OCI-M2 (cell line): ENCODE data around the gene ACVRL1.

ENCODE experiments used
- DNase-seq: peaks from one replicate; lab custom pipeline; 2025; ENCODE audit not compliant: unreplicated experiment; lab: John Stamatoyannopoulos, UW

The ACVRL1 gene

DNA sequence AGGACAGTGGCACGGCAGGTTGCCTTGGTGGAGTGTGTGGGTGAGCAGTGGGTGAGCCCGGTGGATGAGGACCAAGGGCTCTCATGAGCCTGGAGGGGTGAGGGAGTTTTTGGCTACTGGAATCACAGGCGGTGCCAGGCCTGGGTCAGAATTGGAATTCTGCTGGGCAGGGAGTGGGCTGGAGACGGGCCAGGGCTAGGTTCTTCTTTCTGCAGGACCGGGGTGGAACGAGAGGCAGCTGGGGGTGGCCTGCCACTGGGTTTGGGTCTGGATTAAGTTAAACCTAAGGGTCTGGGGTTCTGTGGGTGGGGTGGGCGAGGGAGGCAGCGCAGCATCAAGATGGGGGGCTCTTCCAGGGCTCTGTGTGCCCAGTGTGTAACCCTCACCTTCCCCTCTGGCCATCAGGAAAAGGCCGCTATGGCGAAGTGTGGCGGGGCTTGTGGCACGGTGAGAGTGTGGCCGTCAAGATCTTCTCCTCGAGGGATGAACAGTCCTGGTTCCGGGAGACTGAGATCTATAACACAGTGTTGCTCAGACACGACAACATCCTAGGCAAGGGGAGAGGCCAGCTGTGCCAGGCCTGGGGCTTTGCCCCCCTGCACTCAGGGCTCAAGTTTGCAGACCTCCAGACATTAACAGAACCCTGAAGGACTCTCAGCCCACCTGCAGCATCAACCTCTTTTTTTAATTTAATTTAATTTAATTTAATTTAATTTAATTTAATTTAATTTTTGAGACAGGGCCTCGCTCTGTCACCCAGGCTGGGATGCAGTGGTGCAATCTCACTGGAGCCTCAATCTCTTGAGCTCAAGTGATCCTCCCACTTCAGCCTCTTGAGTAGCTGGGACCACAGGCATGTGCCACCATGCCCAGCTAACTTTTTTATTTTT, 7.0 kb downstream of the ACVRL1 start:
- DNase-seq = no peak

DNA sequence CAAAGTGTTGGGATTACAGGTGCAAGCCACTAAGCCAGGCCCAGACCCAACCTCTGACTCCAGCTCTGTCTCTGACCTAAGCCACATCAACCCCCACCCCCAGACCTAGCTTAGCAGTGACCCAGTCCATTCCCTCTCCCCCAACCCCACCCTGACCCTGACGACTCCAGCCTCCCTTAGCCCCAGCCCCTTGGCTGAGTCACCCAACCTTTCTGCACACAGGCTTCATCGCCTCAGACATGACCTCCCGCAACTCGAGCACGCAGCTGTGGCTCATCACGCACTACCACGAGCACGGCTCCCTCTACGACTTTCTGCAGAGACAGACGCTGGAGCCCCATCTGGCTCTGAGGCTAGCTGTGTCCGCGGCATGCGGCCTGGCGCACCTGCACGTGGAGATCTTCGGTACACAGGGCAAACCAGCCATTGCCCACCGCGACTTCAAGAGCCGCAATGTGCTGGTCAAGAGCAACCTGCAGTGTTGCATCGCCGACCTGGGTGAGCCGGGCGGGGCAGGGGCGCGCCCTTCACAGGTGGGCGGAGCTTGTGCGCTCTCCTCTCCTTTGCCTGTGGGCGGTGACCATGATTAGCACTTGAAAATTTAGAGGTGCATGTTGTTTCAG, 7.8 kb downstream of the ACVRL1 start:
- no peak for DNase-seq

DNA sequence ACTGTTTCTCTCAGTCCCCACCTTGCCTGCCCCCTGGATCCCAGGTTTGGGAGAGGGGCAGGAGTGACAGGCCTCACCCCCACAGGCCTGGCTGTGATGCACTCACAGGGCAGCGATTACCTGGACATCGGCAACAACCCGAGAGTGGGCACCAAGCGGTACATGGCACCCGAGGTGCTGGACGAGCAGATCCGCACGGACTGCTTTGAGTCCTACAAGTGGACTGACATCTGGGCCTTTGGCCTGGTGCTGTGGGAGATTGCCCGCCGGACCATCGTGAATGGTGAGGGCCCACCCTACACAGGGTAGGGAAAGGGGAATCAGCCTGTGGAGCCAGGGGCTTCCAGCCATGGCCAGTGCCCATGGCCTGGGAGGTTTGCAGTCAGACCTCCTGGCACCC, 8.6 kb downstream of the ACVRL1 start:
- no peak for DNase-seq

DNA sequence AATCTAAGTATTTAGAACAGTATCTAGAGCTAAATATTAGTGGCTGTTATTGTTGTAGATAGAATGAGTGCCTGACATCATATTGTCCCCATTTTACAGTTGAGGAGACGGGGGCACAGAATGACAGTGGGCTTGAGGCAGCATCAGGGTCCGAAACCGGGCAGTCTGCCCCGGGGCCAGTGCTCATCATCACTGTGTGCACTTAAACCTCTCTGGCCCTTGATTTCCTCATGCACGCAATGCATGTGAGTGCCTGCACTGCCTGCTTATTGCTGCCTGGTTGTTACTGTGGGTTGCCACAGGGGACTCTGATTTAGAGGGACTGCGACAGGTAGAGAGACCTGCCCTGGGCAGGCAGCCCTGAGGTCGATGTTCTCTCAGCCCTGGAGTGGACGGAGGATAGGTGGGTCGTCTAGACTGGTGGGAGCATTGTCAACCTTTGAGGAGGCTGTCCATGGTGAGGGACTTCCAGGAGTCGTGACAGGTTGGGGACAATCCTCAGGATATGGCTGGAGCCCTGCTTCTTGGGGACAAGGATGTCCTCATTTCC, 9.8 kb downstream of the ACVRL1 start:
- DNase-seq = no peak

DNA sequence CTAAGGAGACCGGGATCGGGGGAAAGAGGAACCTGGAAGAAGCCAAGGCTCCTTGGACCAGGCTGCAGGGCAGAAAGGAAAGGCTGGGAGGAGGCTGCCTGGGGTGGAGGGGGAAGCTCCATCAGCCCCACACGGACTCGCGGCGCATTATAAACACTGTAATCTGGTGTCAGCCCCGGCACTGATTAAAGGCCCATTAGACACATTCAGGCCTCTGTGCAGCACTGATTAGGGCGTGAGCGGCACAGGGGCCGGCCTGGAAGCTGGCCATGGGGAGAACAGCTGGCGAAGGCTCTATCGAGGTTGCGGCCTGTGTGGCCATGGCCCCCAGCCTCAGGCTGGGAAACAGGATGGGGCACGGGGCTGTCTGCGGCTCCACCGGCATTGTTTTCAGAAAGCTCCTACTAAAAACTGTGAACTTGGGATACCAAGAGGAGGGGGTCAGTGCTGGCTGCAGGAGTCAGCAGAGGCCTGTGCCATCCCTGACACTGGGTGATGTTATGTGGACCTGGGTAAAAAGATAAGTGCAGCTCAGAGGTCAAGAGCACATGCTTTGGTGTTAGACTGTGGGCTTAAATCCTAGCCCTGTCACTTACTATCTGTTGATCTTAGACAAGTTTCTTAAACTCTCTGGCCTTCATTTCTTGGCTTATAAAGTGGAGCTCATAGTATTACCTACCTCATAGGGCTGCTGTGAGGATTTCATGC, 10.6 kb downstream of the ACVRL1 start:
- no peak for DNase-seq

DNA sequence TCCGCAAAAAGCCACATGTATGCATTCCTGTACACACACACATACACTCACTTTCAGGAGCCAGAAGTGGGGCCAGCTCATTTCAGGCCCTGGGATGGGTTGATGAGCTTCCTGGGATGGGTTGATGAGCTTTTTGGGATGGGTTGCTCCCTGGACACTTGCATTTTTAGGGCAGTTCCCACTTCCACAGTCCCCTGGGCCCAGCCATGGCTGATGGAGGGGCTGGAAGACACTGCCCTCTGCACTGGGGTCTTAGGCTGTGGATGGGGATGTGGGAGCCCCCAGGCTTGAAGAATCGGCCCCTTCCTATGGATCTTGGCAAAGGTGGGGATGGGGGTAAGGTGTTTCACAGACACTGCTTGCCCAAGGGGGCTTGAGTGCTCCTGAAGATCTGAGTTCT, 12.7 kb downstream of the ACVRL1 start:
- no peak for DNase-seq

DNA sequence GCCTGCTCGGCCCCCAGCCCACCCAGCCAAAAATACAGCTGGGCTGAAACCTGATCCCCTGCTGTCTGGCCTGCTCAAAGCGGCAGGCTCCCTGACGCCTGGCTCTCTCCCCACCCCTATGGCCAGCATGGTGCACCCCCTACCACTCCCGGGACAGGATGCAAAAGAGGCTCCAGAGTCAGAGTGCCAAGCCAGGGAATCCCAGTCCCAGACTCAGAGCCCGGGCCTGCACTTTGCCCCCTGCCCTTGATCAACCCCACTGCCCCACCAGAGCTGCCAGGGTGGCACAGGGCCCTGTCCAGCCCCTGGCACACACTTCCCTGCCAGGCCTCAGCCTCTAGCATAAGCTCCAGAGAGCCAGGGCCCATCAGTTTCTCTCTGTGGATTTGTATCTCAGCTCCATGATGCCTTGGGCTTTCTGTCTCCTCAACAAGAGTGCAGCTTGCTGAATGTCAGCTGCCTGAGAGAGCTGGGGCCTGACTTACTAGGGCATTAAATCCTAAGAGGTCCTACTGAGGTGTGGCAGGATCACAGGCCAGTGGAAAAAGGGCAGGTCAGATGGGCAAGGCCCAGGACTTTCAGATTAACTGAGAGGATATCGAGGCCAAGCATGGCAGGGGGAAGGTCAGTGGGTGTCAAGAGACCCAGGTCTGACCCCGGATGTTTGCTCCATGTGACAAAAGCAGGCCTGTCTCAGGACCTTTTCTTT, 13.9 kb downstream of the ACVRL1 start:
- DNase-seq = no peak

DNA sequence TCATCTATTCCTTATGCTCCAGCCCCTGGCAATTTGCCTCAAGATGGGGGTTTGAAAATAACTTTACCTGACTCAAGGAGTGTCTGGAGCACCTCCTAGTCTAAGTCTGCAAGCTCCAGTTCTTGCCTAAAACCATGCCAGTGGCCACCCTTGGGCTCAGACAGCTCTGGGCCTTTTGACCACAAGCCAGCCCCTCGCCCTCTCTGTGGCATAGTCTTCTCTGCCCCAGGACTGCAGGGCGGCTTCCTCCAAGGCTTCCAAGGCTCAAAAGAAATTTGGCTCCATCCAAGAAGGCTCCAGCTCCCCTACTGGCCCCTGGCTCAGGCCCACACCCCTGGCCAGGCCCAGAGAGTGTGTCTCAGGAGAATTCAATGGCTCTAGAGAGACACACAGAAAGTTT, 14.8 kb downstream of the ACVRL1 start:
- no peak for DNase-seq

DNA sequence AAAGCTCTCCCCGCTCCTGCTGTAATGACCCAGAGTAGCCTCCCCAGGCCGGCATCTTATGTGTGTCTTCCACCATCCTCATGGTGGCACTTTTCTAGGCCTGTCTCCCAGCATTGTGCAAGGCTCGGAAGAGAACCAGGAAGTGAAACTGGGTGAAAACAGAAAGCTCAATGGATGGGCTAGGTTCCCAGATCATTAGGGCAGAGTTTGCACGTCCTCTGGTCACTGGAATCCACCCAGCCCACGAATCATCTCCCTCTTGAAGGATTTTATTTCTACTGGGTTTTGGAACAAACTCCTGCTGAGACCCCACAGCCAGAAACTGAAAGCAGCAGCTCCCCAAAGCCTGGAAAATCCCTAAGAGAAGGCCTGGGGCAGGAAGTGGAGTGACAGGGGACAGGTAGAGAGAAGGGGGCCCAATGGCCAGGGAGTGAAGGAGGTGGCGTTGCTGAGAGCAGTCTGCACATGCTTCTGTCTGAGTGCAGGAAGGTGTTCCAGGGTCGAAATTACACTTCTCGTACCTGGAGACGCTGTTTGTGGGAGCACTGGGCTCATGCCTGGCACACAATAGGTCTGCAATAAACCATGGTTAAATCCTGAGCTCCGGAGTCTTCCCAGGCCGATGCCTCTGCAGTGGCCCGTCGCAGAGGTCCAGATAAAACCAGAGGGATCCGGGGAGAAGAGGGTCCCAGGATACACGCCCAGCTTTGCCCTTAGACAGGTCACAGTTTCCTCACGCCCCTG, 15.6 kb downstream of the ACVRL1 start:
- no peak for DNase-seq

DNA sequence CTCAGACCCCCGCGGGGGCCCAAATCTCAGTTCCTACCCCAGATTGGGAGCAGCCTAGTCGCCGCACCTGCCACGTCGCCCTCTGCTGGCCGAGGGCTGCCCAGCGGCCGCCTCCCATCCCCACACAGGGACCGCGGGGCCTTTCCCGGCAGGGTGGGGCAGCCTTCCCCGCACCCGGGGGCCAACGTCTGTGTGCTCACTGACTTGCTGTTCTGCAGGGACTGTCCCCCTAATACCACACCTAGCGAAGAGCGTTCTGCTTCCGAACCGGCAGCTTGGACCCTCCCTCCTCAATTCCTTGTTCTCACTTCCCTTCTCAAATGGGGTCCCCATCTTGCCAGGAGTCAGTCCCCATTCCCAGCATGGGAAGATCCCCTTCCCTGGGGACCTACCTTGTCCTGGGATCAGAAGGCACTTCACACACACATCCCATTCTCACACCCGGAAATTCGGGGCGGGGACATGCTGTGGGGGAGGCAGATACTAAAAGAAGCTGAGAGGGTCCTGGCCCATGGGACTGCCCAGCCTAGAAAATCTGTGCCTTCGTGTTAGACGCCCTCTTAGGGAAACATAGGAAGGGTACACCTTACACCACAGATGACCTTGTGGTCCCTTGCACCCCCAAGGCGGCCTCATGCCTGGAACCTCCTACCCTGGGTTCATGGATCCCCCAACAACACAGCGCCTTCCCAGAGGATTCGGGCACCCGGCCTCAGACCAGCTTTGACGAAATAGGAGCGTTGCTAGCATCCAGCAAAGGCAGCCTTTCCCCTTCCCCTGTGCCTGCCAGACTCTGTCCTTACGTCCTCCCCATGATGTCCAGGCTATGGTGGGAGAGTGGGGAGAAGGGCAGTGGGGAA, 16.4 kb downstream of the ACVRL1 start:
- DNase-seq = no peak

DNA sequence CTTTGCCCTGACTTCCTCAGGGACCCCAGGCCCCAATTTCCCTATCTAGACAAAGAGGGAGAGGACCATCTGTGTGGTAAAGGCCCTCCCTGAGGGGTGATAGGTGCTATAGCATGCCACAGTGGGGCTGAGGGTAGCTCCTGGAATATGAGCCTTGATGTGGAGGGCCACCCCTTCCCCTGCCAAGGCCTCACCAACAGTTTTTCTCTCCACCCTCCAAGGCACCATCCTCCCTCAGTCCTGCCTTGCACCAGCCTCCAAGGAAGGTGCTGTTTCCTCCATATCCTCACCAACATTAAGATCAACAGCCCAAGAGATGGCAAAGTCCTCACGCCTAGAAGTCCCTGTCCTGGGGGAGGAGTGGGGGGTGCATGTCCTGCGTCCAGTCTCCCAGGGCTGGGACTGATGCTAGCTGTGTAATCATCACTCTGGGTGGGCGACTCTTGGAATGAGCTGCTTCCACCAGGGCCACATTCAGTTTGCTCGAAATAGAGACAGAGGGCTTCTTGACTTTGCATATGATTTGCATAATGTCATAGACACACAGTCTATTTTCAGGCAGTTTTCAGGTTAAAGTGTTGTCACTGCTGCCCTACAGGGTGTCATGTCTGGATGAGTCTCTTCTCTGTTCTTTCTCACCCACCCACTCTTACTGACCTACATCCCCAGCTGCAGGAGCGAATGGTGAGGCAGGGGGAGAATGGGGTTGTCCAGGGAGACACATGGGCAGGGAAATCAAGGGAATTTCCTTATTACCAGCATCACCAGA, 17.4 kb downstream of the ACVRL1 start:
- no peak for DNase-seq

DNA sequence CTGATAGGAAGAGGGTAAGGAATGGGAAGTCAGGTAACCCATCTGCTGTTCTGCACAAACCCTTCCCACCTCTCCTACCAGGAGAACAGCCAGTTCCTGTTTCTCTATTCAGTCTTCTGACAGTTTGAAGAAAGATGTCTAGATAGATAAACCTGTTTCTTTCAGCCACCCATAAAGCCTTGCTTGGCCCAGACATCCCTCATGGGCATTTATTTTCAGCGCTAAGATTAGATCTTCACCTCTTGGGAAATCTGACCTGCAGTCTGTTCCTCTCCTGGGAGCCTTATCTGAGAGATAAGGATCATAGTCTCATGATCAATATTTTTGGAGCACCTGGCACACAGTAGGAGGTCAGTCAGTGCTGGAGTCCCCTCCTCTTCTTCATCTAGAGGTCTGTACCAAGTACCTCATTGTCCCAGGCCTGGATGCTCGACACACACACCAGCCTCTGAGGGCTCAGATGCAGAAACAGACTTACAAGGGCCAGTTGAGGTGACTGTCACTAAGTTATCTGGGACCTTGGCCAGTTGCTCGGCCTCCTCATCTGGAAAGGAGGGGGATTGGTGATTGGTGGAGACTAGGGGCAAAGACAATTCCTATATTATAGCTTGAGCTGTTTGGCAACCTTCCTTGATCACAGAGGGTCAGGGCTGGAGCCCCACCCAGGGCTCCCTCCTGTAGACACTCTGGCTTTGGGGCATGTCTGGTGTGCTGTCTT, 18.2 kb downstream of the ACVRL1 start:
- DNase-seq = no peak

DNA sequence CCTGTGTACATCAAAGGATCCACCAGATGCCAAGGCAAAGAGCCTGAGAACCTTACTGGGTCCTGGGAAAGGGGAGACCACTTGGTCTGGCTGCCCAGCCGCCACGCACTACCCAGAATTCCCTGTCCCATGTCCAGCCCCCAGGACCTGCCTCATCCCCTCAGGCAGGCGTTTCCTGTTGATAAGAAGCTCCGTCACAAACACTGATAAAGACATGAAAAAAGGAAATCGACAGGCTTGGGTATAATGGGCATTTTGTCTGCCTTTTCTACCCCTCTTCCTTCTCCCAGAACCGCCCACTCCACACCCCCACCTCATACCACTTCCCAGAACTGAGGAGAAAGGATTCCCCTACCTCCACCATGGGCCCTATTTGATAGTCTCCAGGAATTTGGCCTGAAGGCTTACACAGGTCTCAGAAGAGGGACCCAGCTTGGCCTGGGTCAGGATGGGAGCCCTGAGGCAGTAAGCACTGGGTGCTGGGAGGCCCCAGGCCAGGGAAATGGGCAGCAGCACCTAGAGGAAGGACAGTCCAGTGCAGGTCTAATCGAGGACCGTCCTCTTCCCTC, 18.8 kb downstream of the ACVRL1 start:
- DNase-seq = no peak

DNA sequence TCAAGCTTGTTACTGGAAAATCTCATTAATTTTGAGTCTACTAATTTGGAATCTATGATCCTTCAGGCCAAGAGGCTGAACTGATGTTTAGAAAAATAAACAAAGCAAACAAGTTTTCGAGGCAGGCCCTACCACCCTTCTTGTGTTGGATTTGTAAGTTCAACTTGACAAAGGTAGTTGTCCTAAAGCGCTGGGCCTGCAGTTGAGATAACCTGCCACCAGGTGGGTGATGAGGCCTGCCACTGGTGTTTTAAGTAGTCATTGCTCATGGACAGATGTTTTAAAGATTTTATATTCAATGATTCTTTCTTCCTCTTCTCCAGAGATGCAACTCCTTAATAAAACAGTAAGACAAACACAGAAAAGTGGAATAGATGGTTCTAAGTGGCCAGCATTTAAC, 19.4 kb downstream of the ACVRL1 start:
- DNase-seq = no peak

DNA sequence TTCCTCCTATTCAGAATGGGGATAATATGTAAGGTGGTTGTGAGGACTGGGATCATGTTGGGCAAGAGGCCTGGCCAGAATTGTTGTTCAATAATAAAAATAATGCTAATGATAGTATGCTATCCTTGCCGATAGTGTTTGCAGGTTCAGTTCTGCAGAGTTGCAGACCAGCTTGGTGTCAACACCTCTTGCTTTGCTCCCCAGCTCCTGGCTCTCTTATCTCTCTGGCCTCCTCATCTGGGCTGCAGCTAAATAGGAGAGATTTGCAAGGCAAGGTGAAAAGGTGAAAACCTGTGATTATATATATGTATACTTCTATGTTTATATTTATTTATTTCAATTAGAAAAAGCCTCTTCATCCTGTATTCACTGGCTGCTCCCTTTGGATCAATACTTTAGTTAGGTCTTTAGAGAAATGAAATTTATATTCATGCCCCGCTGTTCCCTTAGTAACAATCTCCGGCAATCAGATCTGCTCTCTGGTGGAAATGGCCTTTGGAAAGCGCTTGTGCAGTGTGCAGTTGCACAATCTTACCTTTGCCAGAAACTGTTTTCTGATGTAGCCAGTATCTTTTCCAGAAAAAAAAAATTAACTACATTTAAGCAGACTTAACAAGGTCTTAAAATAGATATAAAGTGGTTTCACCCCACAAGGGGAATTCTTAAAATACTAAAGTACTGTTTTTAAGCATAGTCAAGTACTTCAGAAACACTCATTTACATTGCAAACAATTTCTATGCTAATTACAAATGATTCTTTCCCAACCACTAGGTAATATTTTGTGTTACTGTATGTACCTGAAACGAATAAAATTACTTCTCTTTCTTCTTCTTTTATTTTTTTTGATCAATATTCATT, 25.1 kb downstream of the ACVRL1 start:
- DNase-seq = no peak

DNA sequence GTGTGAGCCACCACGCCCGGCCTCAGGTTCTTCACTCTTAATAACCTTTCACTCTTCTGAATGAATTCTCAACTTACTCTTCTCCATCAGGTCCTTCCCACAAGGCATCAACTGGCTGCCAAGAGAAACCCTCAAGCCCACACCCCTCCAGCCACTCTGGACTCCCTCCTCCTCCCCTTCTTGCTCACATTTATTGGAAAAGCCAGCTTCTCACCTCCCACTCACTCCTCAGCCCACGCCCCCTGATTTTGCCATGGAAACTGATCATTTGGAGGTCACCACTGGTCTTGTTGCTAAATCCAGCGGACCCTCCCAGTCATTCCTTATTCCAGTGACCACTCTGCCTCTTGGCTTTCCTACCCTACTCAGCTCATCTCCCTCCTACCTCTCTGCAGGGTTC, 26.8 kb downstream of the ACVRL1 start:
- DNase-seq = no peak

DNA sequence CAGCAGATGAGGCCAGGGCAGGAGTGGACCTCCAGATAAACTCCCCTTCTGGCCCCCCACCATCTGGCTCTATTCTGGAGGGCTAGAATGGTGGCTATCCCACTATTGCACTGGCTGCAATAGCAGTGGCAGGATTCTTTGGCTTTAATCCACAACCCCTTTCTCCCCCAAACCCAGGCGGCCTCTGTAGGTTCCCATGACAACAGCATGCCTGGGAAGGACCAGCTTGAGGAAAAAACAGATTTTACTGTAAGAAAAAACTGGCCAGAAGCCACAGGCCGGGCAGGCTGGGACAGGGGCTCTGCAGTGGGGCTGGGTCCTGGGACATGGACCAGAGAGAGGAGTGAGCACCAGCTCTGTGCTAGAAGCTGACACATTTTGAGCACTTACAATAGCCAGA, 30.6 kb downstream of the ACVRL1 start:
- DNase-seq = no peak
